Pons (tissue), 1 donor: Measurements from ENCODE around the gene OSBPL3.

Source experiments
- DNase-seq: peaks from one replicate; pipeline ENCODE4 v3.0.0-alpha.2; 2016; ENCODE audit warnings: low spot score

The OSBPL3 gene

GRCh38 chr7:24955313-24955712 lies 24.7 kb downstream of the OSBPL3 start:
- no peak for DNase-seq

DNA sequence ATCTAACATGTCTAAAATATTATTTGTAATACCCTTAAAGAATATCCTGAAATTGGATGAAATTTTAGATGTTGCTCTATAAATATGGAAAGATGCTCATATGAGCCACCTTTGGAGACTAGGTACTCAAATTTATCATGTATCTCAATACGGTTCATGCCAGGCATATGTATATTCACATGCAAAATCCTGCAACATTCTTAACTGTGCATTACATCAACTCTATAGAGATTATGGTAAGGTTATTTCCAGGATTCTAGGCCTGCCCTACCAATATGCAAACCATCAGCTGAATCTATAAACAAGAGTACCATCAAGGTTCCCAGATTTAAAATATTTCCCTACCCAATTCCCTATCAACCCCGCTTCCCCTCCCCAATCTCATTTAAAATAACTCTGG lies 27.5 kb downstream of the OSBPL3 start:
- no peak for DNase-seq

GRCh38 chr7:24951441-24951980 lies 28.5 kb downstream of the OSBPL3 start:
- DNase-seq, result no peak

- DNase-seq, result no peak
Measured at GRCh38 chr7:24949884-24950283, 30.1 kb downstream of the OSBPL3 start.

GRCh38 chr7:24948739-24949138 lies 31.2 kb downstream of the OSBPL3 start:
- no peak for DNase-seq

DNA sequence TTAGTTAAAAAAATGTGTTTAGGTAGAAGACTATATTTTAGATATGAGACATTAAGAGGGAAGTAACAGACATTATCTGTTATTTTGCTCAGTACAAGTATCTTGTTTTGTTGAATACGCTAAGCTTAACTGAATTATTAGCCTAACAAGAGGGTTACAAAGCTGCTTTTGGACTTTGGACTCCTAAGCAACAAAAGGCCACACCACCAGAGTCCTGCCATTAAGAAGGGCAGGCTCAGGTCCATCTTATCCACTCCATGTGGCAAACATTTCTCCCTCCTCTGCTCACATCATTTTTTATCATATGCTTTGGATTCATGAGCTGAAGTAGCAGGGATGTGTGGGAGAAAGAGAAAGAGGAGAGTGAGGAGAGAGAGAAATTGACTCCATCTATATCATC lies 33.5 kb downstream of the OSBPL3 start:
- no peak for DNase-seq

DNA sequence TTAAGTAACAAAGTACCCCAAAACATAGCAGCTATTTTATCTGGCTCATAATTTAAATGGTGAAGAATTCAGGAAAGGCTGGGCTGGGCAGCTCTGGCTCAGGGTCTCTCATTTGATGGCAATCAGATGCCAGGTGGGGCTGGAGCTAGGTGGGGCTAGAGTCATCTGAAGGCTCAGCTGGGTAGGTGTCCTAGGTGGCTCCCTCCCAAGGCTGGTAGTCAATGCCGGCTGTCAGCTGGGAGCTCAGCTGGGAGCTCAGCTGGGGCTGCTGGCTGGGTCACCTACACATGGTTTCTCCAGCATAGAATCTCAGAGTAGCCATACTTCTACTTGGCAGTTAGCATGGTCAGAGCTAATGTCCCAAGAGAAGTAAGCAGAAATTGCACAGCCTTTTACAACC lies 34.1 kb downstream of the OSBPL3 start:
- DNase-seq, result no peak

GRCh38 chr7:24943096-24943948 lies 36.7 kb downstream of the OSBPL3 start:
- DNase-seq, result no peak

GRCh38 chr7:24942226-24942625 lies 37.8 kb downstream of the OSBPL3 start:
- DNase-seq, result no peak

DNA sequence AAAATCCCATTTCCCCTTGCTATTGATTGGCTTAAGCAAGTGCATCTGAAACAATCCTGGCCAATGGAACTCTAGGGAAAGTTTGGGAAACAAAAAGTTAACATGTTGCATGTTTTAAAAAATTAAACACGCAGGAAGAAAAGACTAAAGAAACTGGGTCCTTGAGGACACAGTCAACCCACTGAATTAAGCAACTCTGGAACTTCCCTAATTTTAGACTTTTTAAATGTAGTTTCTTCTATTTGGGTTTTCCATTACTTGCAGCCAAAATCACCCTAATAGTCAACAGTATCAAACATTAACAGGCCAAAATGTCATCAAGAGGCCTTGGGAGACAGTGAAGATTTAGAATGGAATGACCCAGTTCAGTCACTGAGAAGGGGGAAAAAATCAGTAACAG lies 40.6 kb downstream of the OSBPL3 start:
- peak; percentile 22 for DNase-seq

DNA sequence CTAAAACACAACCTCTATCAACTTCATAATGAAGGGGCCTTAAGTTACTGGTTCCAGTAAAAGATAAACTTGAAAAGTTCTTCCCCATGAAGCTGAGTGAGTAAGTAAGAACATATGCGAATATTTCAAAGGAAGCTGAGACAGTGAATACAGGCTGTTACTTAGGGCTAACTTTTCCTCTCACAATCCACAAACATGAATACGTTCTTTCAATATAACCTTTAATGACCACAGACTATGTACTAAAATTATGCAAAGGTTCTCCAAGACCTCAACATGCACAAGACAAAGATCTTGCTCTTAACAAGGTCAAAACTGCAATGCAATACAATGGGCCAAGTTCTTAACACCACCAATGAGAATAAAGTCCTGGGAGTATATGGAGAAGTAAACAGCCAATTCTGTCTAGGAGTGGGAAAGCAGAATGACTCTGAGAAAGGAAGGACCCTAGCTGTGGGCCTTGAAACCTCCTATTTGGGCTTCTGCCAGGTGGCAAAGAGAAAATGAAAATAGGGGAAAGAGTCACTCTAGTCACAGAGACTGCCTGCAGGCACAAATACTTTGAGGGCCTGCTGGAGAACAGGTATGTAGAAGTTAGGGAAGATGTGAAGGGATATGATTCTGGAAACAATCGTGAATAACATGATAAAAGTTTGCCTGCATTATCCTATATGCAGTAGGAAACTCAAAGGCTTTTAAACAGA lies 43.7 kb downstream of the OSBPL3 start:
- peak; percentile 36 for DNase-seq

DNA sequence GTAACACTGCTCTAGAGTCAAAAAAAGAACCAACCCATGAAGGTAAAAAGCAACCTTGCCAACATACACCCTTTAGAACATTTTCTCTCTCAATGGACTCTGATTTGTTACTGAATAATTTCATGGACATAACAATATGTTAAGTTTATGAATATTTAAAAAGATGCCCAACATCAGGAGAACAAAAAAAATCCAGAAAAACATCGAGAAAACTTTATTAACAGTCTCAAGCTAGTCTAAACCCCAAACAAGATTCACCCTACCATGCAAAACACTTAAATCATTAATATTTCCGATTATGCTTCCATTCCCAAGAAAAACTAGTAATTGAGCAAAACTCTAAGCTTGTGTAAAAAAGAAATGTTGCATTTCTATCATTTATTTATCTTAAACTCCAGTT lies 46.7 kb downstream of the OSBPL3 start:
- no peak for DNase-seq

DNA sequence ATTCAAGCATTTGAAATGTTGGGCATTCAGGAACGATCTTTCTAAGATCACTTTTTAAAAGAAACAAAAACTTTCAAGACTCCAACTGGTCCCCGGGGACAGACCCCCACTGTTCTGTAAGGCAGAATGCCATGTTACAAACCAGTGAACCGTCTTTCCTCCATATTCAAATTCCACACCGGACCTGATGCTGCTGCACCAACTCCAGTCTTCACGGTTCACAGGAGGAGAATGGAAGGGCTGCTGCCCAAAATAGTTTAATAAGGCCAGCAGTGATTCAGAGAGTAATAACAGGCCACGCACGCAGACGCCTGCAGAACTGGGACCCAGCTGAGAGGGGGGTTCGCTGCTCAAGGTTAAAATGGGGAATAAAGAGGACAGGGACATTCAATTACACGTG lies 47.2 kb downstream of the OSBPL3 start:
- no peak for DNase-seq

DNA sequence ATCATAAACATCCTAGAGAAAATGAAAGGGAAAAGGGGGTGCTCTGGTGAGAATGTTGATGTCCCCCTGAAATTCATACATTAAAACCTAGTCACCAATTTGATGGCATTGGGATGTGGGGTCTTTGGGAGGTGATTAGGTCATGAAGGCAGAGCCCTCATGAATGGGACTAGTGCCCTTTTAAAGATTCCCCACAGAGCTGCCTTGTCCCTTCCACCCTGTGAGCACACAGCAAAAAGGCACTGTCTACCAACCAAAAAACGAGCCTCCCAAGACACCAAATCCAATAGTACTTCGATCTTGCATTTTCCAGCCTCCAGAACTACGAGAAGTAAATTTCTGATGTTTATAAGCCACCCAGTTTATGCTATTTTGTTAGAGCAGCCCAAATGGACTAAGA lies 47.6 kb downstream of the OSBPL3 start:
- DNase-seq, result no peak

DNA sequence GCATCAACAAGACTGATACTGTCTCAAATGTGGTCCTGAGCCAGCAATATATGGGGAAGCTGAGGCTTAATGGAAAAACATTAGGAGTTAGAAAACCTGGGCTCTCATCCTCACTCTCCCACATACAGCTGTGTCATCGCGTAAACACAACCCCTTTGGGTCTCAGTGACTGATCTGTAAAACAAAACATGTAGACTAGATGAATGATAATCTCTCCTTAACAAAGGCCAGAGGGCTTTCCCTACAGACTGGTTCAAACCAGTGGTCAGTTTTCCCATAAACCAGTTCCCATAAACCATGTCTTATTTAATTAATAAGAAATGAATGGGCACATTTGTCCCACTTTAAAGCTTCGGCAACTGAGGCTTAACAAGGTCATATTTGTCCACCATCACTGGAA lies 48.1 kb downstream of the OSBPL3 start:
- no peak for DNase-seq

- DNase-seq, result no peak
Measured at GRCh38 chr7:24930856-24931255, 49.1 kb downstream of the OSBPL3 start.

GRCh38 chr7:24926623-24927524 lies 53.1 kb downstream of the OSBPL3 start:
- DNase-seq, result no peak

DNA sequence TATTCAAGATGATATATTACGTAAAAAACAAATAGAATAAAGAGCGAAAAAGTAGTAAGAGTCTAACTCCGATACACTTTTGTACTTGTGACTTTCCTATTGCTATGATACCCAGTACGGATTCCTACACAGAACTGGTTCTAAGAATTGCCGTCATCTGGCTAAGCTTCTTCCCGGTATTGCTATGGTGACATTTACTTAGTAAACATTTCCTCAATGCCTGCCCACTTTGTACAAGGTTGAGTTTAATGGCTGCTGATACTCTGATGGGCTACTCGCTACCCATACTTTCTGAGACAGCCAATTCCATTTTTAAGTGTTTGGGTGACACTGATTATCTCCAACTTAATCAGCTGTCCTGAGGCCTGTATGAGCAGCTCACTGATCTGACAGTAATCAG lies 55.6 kb downstream of the OSBPL3 start:
- no peak for DNase-seq

DNA sequence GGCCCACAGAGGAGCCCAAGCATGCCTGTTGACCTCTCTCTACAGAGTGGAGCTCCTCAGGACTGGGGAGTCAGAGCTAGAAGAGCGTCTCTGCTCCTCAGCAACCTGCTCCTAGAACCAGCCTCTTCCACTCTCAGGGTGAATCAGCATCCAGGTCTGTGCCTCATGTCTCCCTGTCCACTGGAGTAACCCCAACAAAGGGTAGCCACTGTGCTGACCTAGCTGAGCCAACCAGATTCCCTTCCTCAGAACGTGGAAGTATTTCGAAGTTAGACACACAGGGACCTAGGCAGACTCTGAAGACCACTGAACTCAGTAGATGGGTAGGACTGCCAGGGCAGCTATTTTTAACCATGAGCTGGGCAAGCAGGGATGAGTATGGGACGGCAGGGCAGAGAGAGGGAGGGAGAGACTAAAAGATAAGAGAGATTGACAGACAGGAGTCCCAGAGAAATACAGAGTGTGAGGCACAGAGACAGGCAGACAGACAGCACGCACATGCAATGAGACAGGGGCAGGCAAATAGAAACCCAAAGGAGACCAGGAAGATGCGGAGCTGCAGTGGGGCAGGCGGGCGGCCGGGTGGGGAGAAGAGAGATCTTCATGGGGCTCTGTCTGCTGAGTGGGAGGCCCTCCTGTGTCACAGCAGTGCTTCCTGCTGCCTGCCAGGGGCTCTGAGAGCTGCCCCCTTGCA lies 56.7 kb downstream of the OSBPL3 start:
- no peak for DNase-seq

DNA sequence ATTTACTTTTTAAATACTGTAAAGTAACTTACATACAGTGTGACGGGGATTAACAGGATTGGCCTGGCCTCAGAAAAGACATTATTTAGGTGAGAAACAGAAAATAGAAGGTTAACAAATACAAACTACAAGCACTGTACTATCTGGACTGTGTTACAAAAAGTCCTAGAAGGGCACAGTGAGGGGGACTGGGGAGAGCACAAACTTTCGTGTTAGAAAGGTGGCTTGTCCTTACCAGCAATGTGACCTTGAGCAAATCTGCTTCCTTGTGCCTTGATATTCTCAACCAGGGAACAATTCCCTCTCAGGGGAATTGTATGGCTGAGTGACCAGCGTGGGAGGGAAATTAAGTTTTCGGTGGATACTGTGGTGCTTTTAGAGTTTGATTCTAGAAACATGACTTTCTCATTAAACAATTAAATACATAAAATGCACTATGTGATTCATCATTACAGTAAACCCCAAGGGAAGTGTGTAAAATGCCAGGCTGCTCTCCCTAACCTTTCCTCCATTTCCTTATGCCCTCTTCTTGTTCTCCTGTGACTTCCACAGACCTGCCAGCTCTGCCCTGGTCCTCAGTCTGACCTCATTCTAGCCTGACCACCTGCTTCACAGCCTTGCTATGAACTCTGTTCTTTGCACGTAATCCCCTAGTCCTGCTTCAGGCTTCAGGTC lies 57.7 kb downstream of the OSBPL3 start:
- no peak for DNase-seq

GRCh38 chr7:24921362-24921679 lies 58.7 kb downstream of the OSBPL3 start:
- DNase-seq, result no peak
